Activated T-cell treated with anti-CD3 and anti-CD28 coated beads, Interleukin-2, amount 50 U/mL, for 4 hours (primary cell): Measurements from ENCODE around the gene PCGF1. TPM values are rescaled to one million over a fixed set of nuclear protein-coding genes. Genes with fewer than 3 reads are reported as not detected.
"Not testable (repeated sequence)": the region's sequence is repeated elsewhere in the genome, so short reads cannot be mapped to it uniquely, and the experiment has no call there.

Source experiments
- ATAC-seq, 2 donors: fragments of 200-7000 bp; cut with Tn5 transposase; one replicate each; pipeline ENCODE4 v1.10.0; 2021
- DNase-seq: peaks from one replicate; pipeline ENCODE4 v3.0.0-alpha.2; 2020
- H3K27me3 Mint-ChIP-seq: one replicate; pipeline ENCODE4 v1.8.0; 2021; ENCODE audit warnings: low read depth, mixed read lengths
- H3K36me3 Mint-ChIP-seq: one replicate; pipeline ENCODE4 v1.8.0; 2022; ENCODE audit warnings: mixed read lengths; ENCODE audit not compliant: insufficient read depth
- H3K4me1 Mint-ChIP-seq: one replicate; pipeline ENCODE4 v1.8.0; 2021; ENCODE audit warnings: low read depth, mixed read lengths
- H3K4me3 Mint-ChIP-seq: one replicate; pipeline ENCODE4 v1.8.0; 2021; ENCODE audit warnings: mild to moderate bottlenecking, moderate library complexity, mixed read lengths
- H3K9me3 Mint-ChIP-seq: one replicate; pipeline ENCODE4 v1.8.0; 2021; ENCODE audit warnings: mixed read lengths
- total RNA-seq, 3 donors: library from RNA; stranded (reverse); gene quantifications; one replicate each; pipeline ENCODE4 v1.2.1, GENCODE V29; 2021

Gene PCGF1
- total RNA-seq, 3 donors from 2014 or later = 21.7 to 32.4 (median 28.8) TPM

DNA sequence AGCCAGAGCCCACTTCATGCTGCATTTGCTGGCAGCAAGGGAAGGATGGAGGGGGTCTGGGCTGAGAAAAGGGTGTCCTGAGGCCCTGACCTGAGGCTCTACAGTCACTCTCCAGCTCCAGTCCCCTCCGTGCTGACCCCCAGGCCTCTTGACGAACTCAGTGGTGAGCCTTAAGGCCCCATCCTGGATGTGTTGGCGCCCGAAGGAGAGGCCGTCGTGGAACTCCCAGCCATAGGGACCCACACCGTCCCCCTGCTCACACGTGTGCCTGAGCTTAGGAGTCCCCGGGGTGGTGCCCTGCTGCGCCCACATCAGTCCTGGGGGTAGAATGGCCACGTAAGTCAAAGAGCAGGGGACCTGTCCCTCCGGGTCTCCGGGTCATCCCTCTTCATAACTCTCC is 43.1 kb downstream of the PCGF1 start:
- H3K9me3 Mint-ChIP-seq = no peaks in the 10 kb centered on the region
- H3K4me1 Mint-ChIP-seq = peaks cover 28% of the 10 kb centered on the region
- peak overlapping the region; percentile 96 for H3K4me3 Mint-ChIP-seq
- peaks cover 11% of the 10 kb centered on the region for H3K36me3 Mint-ChIP-seq
- ATAC-seq = peak; percentile 3 to 5
- DNase-seq = no peak
- no peaks in the 10 kb centered on the region for H3K27me3 Mint-ChIP-seq

GRCh38 chr2:74462786-74463105 is 44.7 kb downstream of the PCGF1 start:
- DNase-seq = no peak
- Mint-ChIP-seq H3K4me1 (peaks cover 39% of the 10 kb centered on the region), H3K9me3 (no peaks in the 10 kb centered on the region), H3K36me3 (peaks cover 11% of the 10 kb centered on the region), H3K27me3 (no peaks in the 10 kb centered on the region), H3K4me3 (peak overlapping the region; percentile 35)
- ATAC-seq = no peak

- Mint-ChIP-seq H3K36me3 (peaks cover 12% of the 10 kb centered on the region), H3K4me3 (no peak overlapping the region), H3K9me3 (no peaks in the 10 kb centered on the region), H3K4me1 (peaks cover 42% of the 10 kb centered on the region), H3K27me3 (no peaks in the 10 kb centered on the region)
- DNase-seq (no peak), ATAC-seq (no peak)
Measured at GRCh38 chr2:74462054-74462785, 45.3 kb downstream of the PCGF1 start.

- Mint-ChIP-seq H3K4me3 (no peak overlapping the region), H3K9me3 (no peaks in the 10 kb centered on the region), H3K4me1 (peaks cover 49% of the 10 kb centered on the region), H3K36me3 (peaks cover 14% of the 10 kb centered on the region), H3K27me3 (no peaks in the 10 kb centered on the region)
- no peak for ATAC-seq
- no peak for DNase-seq
Measured at GRCh38 chr2:74461187-74462053, 46.1 kb downstream of the PCGF1 start.

DNA sequence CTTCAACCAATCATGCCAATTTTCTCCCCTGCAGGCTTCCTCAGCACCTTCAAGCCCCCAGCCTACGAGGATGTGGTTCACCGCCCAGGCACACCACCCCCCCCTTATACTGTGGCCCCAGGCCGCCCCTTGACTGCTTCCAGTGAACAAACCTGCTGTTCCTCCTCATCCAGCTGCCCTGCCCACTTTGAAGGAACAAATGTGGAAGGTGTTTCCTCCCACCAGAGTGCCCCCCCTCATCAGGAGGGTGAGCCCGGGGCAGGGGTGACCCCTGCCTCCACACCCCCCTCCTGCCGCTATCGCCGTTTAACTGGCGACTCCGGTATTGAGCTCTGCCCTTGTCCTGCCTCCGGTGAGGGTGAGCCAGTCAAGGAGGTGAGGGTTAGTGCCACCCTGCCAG is 47.3 kb downstream of the PCGF1 start:
- not testable (repeated sequence) for DNase-seq

DNA sequence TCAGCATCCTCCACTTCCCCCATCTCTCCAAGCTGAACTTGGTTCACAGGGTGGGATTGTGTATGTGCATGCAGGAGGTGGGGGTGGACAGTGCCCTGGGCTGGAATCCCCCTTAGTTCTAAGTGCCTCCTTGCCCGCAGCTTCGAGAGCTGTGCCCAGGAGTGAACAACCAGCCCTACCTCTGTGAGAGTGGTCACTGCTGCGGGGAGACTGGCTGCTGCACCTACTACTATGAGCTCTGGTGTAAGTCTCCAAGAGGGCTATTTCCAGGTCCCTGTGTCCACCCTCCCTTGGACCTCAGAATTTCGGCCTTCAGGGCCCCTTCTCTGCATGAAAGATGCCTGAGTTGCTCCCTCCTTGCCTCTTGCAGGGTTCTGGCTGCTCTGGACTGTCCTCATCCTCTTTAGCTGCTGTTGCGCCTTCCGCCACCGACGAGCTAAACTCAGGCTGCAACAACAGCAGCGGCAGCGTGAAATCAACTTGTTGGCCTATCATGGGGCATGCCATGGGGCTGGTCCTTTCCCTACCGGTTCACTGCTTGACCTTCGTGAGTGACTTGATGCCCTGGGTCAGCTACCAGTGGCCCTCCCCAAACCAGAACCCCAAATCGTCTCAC is 47.9 kb downstream of the PCGF1 start:
- Mint-ChIP-seq H3K36me3 (peaks cover 26% of the 10 kb centered on the region), H3K4me1 (peaks cover 59% of the 10 kb centered on the region), H3K4me3 (peak overlapping the region; percentile 100)
- not testable (repeated sequence) for ATAC-seq, DNase-seq, H3K9me3 Mint-ChIP-seq, H3K27me3 Mint-ChIP-seq

More for the DNA sequence above, 47.3 kb downstream of the PCGF1 start:
- not testable (repeated sequence) for H3K27me3 Mint-ChIP-seq, H3K9me3 Mint-ChIP-seq, ATAC-seq
- Mint-ChIP-seq H3K36me3 (peaks cover 23% of the 10 kb centered on the region), H3K4me1 (peaks cover 53% of the 10 kb centered on the region), H3K4me3 (peak overlapping the region; percentile 100)

GRCh38 chr2:74458938-74459363 is 48.5 kb downstream of the PCGF1 start:
- H3K27me3 Mint-ChIP-seq = no peaks in the 10 kb centered on the region
- no peak for ATAC-seq
- peak overlapping the region; percentile 100 for H3K4me3 Mint-ChIP-seq
- DNase-seq = no peak
- peaks cover 26% of the 10 kb centered on the region for H3K36me3 Mint-ChIP-seq
- H3K4me1 Mint-ChIP-seq = peaks cover 60% of the 10 kb centered on the region
- H3K9me3 Mint-ChIP-seq = no peaks in the 10 kb centered on the region

GRCh38 chr2:74458132-74458937 is 49.2 kb downstream of the PCGF1 start, which contains the start of gene WBP1:
Gene WBP1 (plus strand): TSS chr2:74458438. CDS start chr2:74458603, 165 bp downstream.
- Mint-ChIP-seq H3K36me3 (peaks cover 26% of the 10 kb centered on the region), H3K27me3 (no peaks in the 10 kb centered on the region), H3K9me3 (no peaks in the 10 kb centered on the region), H3K4me3 (peak within 1 kb of the TSS; percentile 100), H3K4me1 (peaks cover 58% of the 10 kb centered on the region)
- DNase-seq (peak; percentile 97), ATAC-seq (peak; percentile 84 to 85)

GRCh38 chr2:74457549-74458131 is 49.9 kb downstream of the PCGF1 start:
- peak; percentile 79 for DNase-seq
- Mint-ChIP-seq H3K27me3 (no peaks in the 10 kb centered on the region), H3K4me1 (peaks cover 60% of the 10 kb centered on the region), H3K9me3 (no peaks in the 10 kb centered on the region), H3K36me3 (peaks cover 23% of the 10 kb centered on the region), H3K4me3 (peak overlapping the region; percentile 100)
- peak; percentile 34 for ATAC-seq

GRCh38 chr2:74457129-74457548 is 50.4 kb downstream of the PCGF1 start:
- Mint-ChIP-seq H3K36me3 (peaks cover 21% of the 10 kb centered on the region), H3K27me3 (no peaks in the 10 kb centered on the region), H3K9me3 (no peaks in the 10 kb centered on the region), H3K4me3 (peak overlapping the region; percentile 100), H3K4me1 (peaks cover 64% of the 10 kb centered on the region)
- no peak for DNase-seq
- no peak for ATAC-seq

Other genes with a start within 250 kb of the PCGF1 start
- gene SLC4A5, start 164.3 kb downstream of the PCGF1 start, total RNA-seq = 1 to 10 TPM; 1.3 to 1.5 (median 1.4) TPM
- 10 to 100 TPM; 94.4 to 97.7 (median 97.6) TPM for gene DCTN1, start 127.4 kb downstream of the PCGF1 start, total RNA-seq
- gene C2orf81, start 86.1 kb downstream of the PCGF1 start, total RNA-seq = 1 to 10 TPM; 1.3 to 1.4 (median 1.4) TPM
- 10 to 100 TPM; 29.1 to 32.1 (median 31.3) TPM for gene WDR54, start 86.0 kb downstream of the PCGF1 start, total RNA-seq
- gene RTKN, start 65.8 kb downstream of the PCGF1 start, total RNA-seq = 1 to 10 TPM in 1 of 3 donors, under 1 TPM in 2; 0.47 to 1.0 (median 0.71) TPM
- gene INO80B, start 52.6 kb downstream of the PCGF1 start, total RNA-seq = 10 to 100 TPM; 49.3 to 72.6 (median 55.8) TPM
- 10 to 100 TPM; 19.3 to 21.5 (median 19.4) TPM for gene WBP1, start 49.3 kb downstream of the PCGF1 start, total RNA-seq
- 100 to 1,000 TPM in 2 of 3 donors, 10 to 100 TPM in 1; 98.7 to 107 (median 103) TPM for gene MOGS, start 42.3 kb downstream of the PCGF1 start, total RNA-seq
- 100 to 1,000 TPM; 105 to 106 (median 106) TPM for gene MRPL53, start 35.0 kb downstream of the PCGF1 start, total RNA-seq
- 10 to 100 TPM; 13.7 to 17.3 (median 13.9) TPM for gene CCDC142, start 24.7 kb downstream of the PCGF1 start, total RNA-seq
- gene TTC31, start 24.6 kb downstream of the PCGF1 start, total RNA-seq = 10 to 100 TPM; 22.4 to 23.8 (median 23.4) TPM
- gene LBX2, start 8.1 kb downstream of the PCGF1 start, total RNA-seq = under 1 TPM in 2 of 3 donors, not detected in 1; 0.22 to 0.24 TPM
- gene TLX2, start 6.8 kb upstream of the PCGF1 start, total RNA-seq = not detected
- gene DQX1, start 18.5 kb upstream of the PCGF1 start, total RNA-seq = under 1 TPM; 0.28 to 0.34 (median 0.30) TPM
- gene AUP1, start 22.0 kb upstream of the PCGF1 start, total RNA-seq = 100 to 1,000 TPM; 200 to 204 (median 203) TPM
- gene HTRA2, start 22.2 kb upstream of the PCGF1 start, total RNA-seq = 10 to 100 TPM; 46.2 to 54.6 (median 50.5) TPM
- gene LOXL3, start 46.2 kb upstream of the PCGF1 start, total RNA-seq = 1 to 10 TPM in 1 of 3 donors, under 1 TPM in 2; 0.49 to 1.0 (median 0.99) TPM
- gene DOK1, start 47.0 kb upstream of the PCGF1 start, total RNA-seq = 10 to 100 TPM; 24.1 to 27.9 (median 25.9) TPM
- gene M1AP, start 140.6 kb upstream of the PCGF1 start, total RNA-seq = not detected
- gene SEMA4F, start 146.6 kb upstream of the PCGF1 start, total RNA-seq = 1 to 10 TPM; 5.3 to 6.4 (median 5.4) TPM